Right lobe of liver (tissue), 6 donors: ENCODE results near the gene PRDM16. TPM values are rescaled to one million over a fixed set of nuclear protein-coding genes. Genes with fewer than 3 reads are reported as not detected.

ENCODE experiments used
- ATAC-seq, 4 donors: fragments of 200-7000 bp; cut with Tn5 transposase; one replicate each; pipeline ENCODE4 v1.9.1; 2020; ENCODE audit warnings: mild to moderate bottlenecking in 4 of 4, moderate library complexity in 4 of 4
- DNase-seq, 3 donors: peaks; one replicate each; pipeline ENCODE4 v3.0.0-alpha.2; 2020
- H3K27ac ChIP-seq, 3 donors: fragments of 200-600 bp; one replicate each; pipeline ENCODE4 v1.8.0; 2022
- H3K27me3 ChIP-seq, 2 donors: fragments of 200-600 bp; one replicate each; pipeline ENCODE4 v1.8.0; 2022
- H3K36me3 ChIP-seq, 4 donors: fragments of 200-600 bp; sonication (generic) in 1 of 4; one replicate each; pipeline versions ENCODE4 v1.5.1 to v1.8.0; 2017 to 2022; ENCODE audit warnings: control low read depth in 1 of 4
- H3K4me1 ChIP-seq, 4 donors: fragments of 200-600 bp; sonication (generic) in 1 of 4; one replicate each; pipeline versions ENCODE4 v1.5.1 to v1.8.0; 2017 to 2022; ENCODE audit warnings: control low read depth in 1 of 4
- H3K4me3 ChIP-seq, 3 donors: fragments of 200-600 bp; one replicate each; pipeline ENCODE4 v1.8.0; 2022
- H3K9me3 ChIP-seq, 4 donors: fragments of 200-600 bp; sonication (generic) in 1 of 4; one replicate each; pipeline versions ENCODE4 v1.5.1 to v1.8.0; 2017 to 2022; ENCODE audit warnings: control low read depth in 1 of 4
- CTCF ChIP-seq, 4 donors: fragments of 200-600 bp in 3 of 4; fragments of 450-650 bp in 1 of 4; IDR thresholded peaks; one replicate each; pipeline versions ENCODE4 v1.5.1 to v1.8.0; 2016 to 2022; ENCODE audit warnings: antibody characterized with exemption in 4 of 4, mild to moderate bottlenecking in 2 of 4
- POLR2A ChIP-seq: fragments of 450-650 bp; IDR thresholded peaks from one replicate; pipeline ENCODE4 v1.6.1; 2017; ENCODE audit warnings: antibody characterized with exemption, mild to moderate bottlenecking
- WGBS: methylation state at CpG from one replicate; pipeline ENCODE4 v1.1.6; 2018; ENCODE audit warnings: low coverage, low lambda C conversion rate; ENCODE audit not compliant: insufficient coverage; ENCODE audit errors: missing lambda C conversion rate; 5-methylcytosine and 5-hydroxymethylcytosine counted together
- intact Hi-C, 2 donors: fragments of 100-400 bp; cut with DNase I; formaldehyde crosslinking; loops; one replicate each; pipeline versions ENCODE4 v1.11.2 to v1.14.1; 2022
- total RNA-seq, 6 experiments: library from RNA; depleted of rRNA in 2 of 6; stranded (reverse); fragments of >200 nt in 2 of 6; fragmentation: NEBNext Ultra II Directional in 3 of 6; extraction: Animal tissue kit (Norgen Biotek cat#: 25700) in 3 of 6; gene quantifications; one replicate each; pipeline versions ENCODE4 v1.1.0 to v1.2.4, GENCODE V29; 2016 to 2023
- donor health status: DM: no; HTN: yes; CAD: no.
- donor health status: DM: no; HTN: no; CAD: no.
- donor health status: DM: no; HTN: no; CAD: no.
- donor health status: DM: no; HTN: yes; CAD: no.
- donor health status: DM: no; HTN: yes; CAD: no.

Gene PRDM16
- total RNA-seq, 6 experiments from 2014 or later: 0.06 to 0.75 (median 0.28) TPM

GRCh38 chr1:3195966-3196515, 127.0 kb downstream of the PRDM16 start:
- no peaks in the 10 kb centered on the region for H3K4me1 ChIP-seq
- H3K27me3 ChIP-seq: no peaks in the 10 kb centered on the region
- TF ChIP-seq CTCF (IDR thresholded peaks at IDR 0.05) (no peak), POLR2A (no peak)
- ATAC-seq (no peak), DNase-seq (no peak)
- no peak overlapping the region for H3K27ac ChIP-seq
- H3K9me3 ChIP-seq: no peaks in the 10 kb centered on the region
- 33% methylated on average over 1 of the region's 10 CpGs for WGBS
- no peaks in the 10 kb centered on the region for H3K36me3 ChIP-seq
- no peak overlapping the region for H3K4me3 ChIP-seq
- intact Hi-C loops: no loop called here

- no peak for TF ChIP-seq CTCF (IDR thresholded peaks at IDR 0.05)
- TF ChIP-seq POLR2A: no peak
- no peaks in the 10 kb centered on the region for H3K36me3 ChIP-seq
- intact Hi-C loops: no loop called here
- H3K9me3 ChIP-seq: no peaks in the 10 kb centered on the region
- H3K4me1 ChIP-seq: no peaks in the 10 kb centered on the region
- H3K4me3 ChIP-seq: no peak overlapping the region
- DNase-seq: no peak
- H3K27me3 ChIP-seq: no peaks in the 10 kb centered on the region
- no peak for ATAC-seq
- WGBS: no CpG with 5 or more reads among the region's 17 CpGs
- no peak overlapping the region for H3K27ac ChIP-seq
Observed at GRCh38 chr1:3196577-3197245, 127.7 kb downstream of the PRDM16 start.

GRCh38 chr1:3197781-3198316, 128.8 kb downstream of the PRDM16 start:
- DNase-seq (no peak), ATAC-seq (no peak)
- Histone ChIP-seq H3K36me3 (no peaks in the 10 kb centered on the region), H3K27ac (no peak overlapping the region), H3K9me3 (no peaks in the 10 kb centered on the region), H3K4me1 (no peaks in the 10 kb centered on the region), H3K4me3 (no peak overlapping the region), H3K27me3 (no peaks in the 10 kb centered on the region)
- TF ChIP-seq POLR2A: no peak
- no peak for TF ChIP-seq CTCF (IDR thresholded peaks at IDR 0.05)
- intact Hi-C loops: no loop called here
- WGBS: 53% methylated on average over 3 of the region's 22 CpGs

- ATAC-seq (no peak), DNase-seq (no peak)
- TF ChIP-seq CTCF (IDR thresholded peaks at IDR 0.05) (no peak), POLR2A (no peak)
- no peak overlapping the region for H3K4me3 ChIP-seq
- 57% methylated on average over 15 of the region's 40 CpGs for WGBS
- no peaks in the 10 kb centered on the region for H3K9me3 ChIP-seq
- no peak overlapping the region for H3K27ac ChIP-seq
- no peaks in the 10 kb centered on the region for H3K27me3 ChIP-seq
- intact Hi-C loops: no loop called here
- no peaks in the 10 kb centered on the region for H3K4me1 ChIP-seq
- H3K36me3 ChIP-seq: no peaks in the 10 kb centered on the region
Observed at GRCh38 chr1:3198371-3199271, 129.6 kb downstream of the PRDM16 start.
